Keratinocyte (primary cell): ENCODE results near the gene FRS2. TPM values are rescaled to one million over a fixed set of nuclear protein-coding genes. Genes with fewer than 3 reads are reported as not detected.
A peak's percentile ranks its signal among the peaks of the same experiment; 100 is the strongest.

Experiments used
- DNase-seq: peaks from one replicate; pipeline ENCODE4 v3.0.0-alpha.2; 2011; ENCODE audit warnings: low read depth, missing footprints, low spot score
- FAIRE-seq: peaks from 2 replicates; lab custom pipeline; 2011; peaks lifted over from hg19 to GRCh38; lab: Jason Lieb, UNC
- H2AFZ ChIP-seq: 2 replicates; pipeline ENCODE4 v1.6.0; 2012; ENCODE audit warnings: low read length, control low read depth, inconsistent platforms; ENCODE audit not compliant: control insufficient read depth
- H3K27ac ChIP-seq: 2 replicates; pipeline ENCODE4 v1.5.1; 2011; ENCODE audit warnings: low read length; ENCODE audit not compliant: control insufficient read depth, insufficient read depth
- H3K27me3 ChIP-seq: 3 replicates; pipeline ENCODE4 v1.6.0; 2011; ENCODE audit warnings: low read length; ENCODE audit not compliant: control insufficient read depth, insufficient read depth; ENCODE audit errors: extremely low read depth
- H3K36me3 ChIP-seq, 2 experiments: 2 replicates in 1 of 2; 3 replicates in 1 of 2; pipeline ENCODE4 v1.5.1; 2011; ENCODE audit warnings: low read length in 2 of 2, mild to moderate bottlenecking in 1 of 2; ENCODE audit not compliant: control insufficient read depth in 2 of 2, insufficient read depth in 2 of 2; ENCODE audit errors: extremely low read depth in 1 of 2
- H3K4me1 ChIP-seq: 3 replicates; pipeline ENCODE4 v1.5.1; 2011; ENCODE audit warnings: low read length; ENCODE audit not compliant: control insufficient read depth, insufficient read depth; ENCODE audit errors: extremely low read depth
- H3K4me2 ChIP-seq: 3 replicates; pipeline ENCODE4 v1.6.0; 2011; ENCODE audit warnings: low read depth, low read length; ENCODE audit not compliant: control insufficient read depth, insufficient read depth; ENCODE audit errors: extremely low read depth
- H3K4me3 ChIP-seq, 3 experiments: fragments of 200-600 bp in 1 of 3; sonication (generic) in 1 of 3; 2 replicates in 2 of 3; 3 replicates in 1 of 3; pipeline ENCODE4 v1.5.1; 2011 to 2016; ENCODE audit warnings: low read length in 3 of 3, mild to moderate bottlenecking in 3 of 3, control low read depth in 2 of 3, inconsistent platforms in 1 of 3, low read depth in 1 of 3, mixed read lengths in 1 of 3, mixed run types in 1 of 3, moderate library complexity in 1 of 3; ENCODE audit not compliant: control insufficient read depth in 2 of 3, insufficient read depth in 2 of 3; ENCODE audit errors: extremely low read depth in 1 of 3
- H3K79me2 ChIP-seq: 2 replicates; pipeline ENCODE4 v1.6.0; 2012; ENCODE audit warnings: low read length; ENCODE audit not compliant: control insufficient read depth, insufficient read depth
- H3K9ac ChIP-seq: 3 replicates; pipeline ENCODE4 v1.6.0; 2011; ENCODE audit warnings: low read length; ENCODE audit not compliant: control insufficient read depth, insufficient read depth; ENCODE audit errors: extremely low read depth
- H3K9me1 ChIP-seq: 3 replicates; pipeline ENCODE4 v1.6.0; 2011; ENCODE audit warnings: low read length; ENCODE audit not compliant: control insufficient read depth, insufficient read depth; ENCODE audit errors: extremely low read depth
- H3K9me3 ChIP-seq: 2 replicates; pipeline ENCODE4 v1.5.1; 2012; ENCODE audit warnings: low read depth, low read length; ENCODE audit not compliant: control insufficient read depth
- H4K20me1 ChIP-seq: 3 replicates; pipeline ENCODE4 v1.6.0; 2011; ENCODE audit warnings: low read length; ENCODE audit not compliant: control insufficient read depth, insufficient read depth; ENCODE audit errors: extremely low read depth
- EZH2 ChIP-seq: IDR thresholded peaks from one replicate; pipeline ENCODE4 v1.6.1; 2012; ENCODE audit warnings: inconsistent platforms, mild to moderate bottlenecking, low read length, moderate library complexity
- dilution Hi-C: fragments of 300-500 bp; cut with MboI; formaldehyde crosslinking; loops from one replicate; pipeline ENCODE4 v1.7.0; 2020; ENCODE audit warnings: low sequenced_read_pairs; ENCODE audit not compliant: extremely low pct_ligation_motif_present
- polyA plus RNA-seq, 5 experiments: library from polyadenylated mRNA; depleted of rRNA in 3 of 5; stranded (reverse) in 3 of 5; stranded (forward) in 1 of 5; unstranded in 1 of 5; fragments of >200 nt; gene quantifications; 1 replicate in 1 of 5; 2 replicates in 3 of 5; 3 replicates in 1 of 5; pipeline versions ENCODE4 v1.2.1 to v1.2.3, GENCODE V29; 2011 to 2012; ENCODE audit warnings: missing spikeins in 2 of 5, low read depth in 1 of 5, low replicate concordance in 1 of 5
- TF ChIP-seq, protein P1 (sequence below), 3 experiments: IDR thresholded peaks in 1 of 3; conservative IDR thresholded peaks in 1 of 3; optimal IDR thresholded peaks in 1 of 3; 2 replicates in 2 of 3; 3 replicates in 1 of 3; pipeline versions ENCODE3 to v1.5.1; 2011; ENCODE audit warnings: low read length in 3 of 3, mild to moderate bottlenecking in 3 of 3, moderate library complexity in 2 of 3, control low read depth in 1 of 3, inconsistent platforms in 1 of 3; ENCODE audit not compliant: insufficient read depth in 2 of 3; ENCODE audit errors: extremely low read depth in 1 of 3

Gene FRS2
- polyA plus RNA-seq, 1 donor (not counting 4 experiments of a cell fraction or from before 2014, with no cell fraction given), result 28.6 TPM

DNA sequence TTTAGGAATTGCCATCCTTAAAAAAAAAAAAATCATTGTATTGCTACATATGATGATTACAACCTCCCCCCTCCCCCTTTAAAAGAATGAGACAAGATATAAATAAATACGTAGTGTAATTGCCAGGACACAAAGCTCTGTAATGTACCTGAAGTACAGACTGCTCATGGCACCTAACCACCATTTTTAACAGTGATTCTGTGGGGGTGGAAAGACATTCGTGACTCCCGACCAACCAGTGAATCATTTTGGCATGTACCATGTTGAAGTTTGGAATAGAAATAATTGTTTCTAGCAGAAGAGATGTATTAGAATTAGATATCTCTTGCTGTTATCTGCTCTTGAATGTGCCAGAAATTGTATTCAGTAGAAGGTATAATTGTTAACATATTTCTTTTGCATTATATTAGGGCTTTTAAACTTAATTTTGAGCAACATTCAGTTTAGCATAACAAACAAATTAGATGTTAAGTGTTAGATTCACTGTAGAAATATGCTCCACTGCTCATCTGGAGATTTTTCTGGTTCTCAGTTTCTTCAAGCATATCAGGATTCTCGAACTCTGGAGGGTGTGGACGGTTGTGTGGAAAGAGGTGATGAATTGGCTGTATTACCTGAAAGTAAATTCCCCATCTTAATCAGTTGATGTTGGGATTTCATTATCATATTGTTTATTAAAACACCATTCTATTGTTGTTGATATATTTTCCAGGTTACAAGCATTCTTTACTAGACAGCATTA is 31.1 kb downstream of the FRS2 start:
- no peak for FAIRE-seq
- Histone ChIP-seq H3K4me2 (peak overlapping the region; percentile 68), H3K4me3 (peak overlapping the region in 1 of 3 experiments; percentile 51), H3K9ac (no peak overlapping the region), H3K27me3 (no peaks in the 10 kb centered on the region), H3K9me3 (no peaks in the 10 kb centered on the region), H4K20me1 (peaks cover 6% of the 10 kb centered on the region), H2AFZ (no peak overlapping the region), H3K79me2 (peaks cover 94% of the 10 kb centered on the region), H3K27ac (peak overlapping the region; percentile 29), H3K9me1 (no peaks in the 10 kb centered on the region), H3K36me3 (no peaks in the 10 kb centered on the region), H3K4me1 (peaks cover 44% of the 10 kb centered on the region)
- peak; percentile 19 for DNase-seq
- no peak for TF ChIP-seq EZH2
- TF ChIP-seq, protein P1, sequence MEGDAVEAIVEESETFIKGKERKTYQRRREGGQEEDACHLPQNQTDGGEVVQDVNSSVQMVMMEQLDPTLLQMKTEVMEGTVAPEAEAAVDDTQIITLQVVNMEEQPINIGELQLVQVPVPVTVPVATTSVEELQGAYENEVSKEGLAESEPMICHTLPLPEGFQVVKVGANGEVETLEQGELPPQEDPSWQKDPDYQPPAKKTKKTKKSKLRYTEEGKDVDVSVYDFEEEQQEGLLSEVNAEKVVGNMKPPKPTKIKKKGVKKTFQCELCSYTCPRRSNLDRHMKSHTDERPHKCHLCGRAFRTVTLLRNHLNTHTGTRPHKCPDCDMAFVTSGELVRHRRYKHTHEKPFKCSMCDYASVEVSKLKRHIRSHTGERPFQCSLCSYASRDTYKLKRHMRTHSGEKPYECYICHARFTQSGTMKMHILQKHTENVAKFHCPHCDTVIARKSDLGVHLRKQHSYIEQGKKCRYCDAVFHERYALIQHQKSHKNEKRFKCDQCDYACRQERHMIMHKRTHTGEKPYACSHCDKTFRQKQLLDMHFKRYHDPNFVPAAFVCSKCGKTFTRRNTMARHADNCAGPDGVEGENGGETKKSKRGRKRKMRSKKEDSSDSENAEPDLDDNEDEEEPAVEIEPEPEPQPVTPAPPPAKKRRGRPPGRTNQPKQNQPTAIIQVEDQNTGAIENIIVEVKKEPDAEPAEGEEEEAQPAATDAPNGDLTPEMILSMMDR (optimal IDR thresholded peaks at IDR 0.05 in 1 of 3, IDR thresholded peaks at IDR 0.05 in 1 of 3, conservative IDR thresholded peaks at IDR 0.05 in 1 of 3; ENCODE audit: extremely low read depth in 1 of 3, insufficient read depth in 2 of 3, low read length in 3 of 3), result no peak
- dilution Hi-C loops, result no loop called here

DNA sequence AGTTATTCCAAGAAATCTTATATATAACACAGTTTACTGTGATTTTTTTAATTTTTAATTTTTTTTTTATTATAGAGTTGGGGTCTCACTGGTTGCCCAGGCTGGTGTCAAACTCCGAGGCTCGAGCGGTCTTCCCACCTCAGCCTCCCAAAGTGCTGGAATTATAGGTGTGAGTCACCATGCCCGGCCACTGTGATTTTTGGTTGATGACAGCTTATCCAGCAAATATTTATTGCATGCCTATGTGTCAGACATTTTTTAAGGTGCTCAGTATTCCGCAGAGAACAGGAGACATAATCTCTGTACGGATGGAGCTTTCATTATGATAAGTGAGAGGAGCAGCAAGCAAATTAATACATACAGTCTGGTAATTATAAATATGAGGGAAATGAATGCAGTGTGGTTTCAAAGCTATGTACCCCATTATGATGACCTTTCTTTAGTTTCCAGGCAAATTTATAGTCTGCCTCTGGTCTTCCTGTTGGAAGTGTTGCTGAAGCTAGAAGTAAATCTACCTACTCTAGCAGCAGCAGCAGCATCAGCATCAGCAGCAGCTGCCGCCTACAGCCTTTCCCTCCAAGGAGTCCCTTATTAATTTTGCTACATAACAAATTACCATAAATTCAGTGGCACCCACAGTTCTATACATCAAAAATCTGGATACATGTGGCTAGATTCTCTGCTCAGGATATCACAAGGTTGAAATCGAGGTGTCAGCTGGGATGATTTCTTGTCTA is 32.3 kb downstream of the FRS2 start:
- Histone ChIP-seq H3K36me3 (no peaks in the 10 kb centered on the region), H3K9me1 (no peaks in the 10 kb centered on the region), H3K4me2 (peak overlapping the region; percentile 67), H3K4me1 (peaks cover 44% of the 10 kb centered on the region), H3K27ac (peak overlapping the region; percentile 23), H3K9ac (no peak overlapping the region), H4K20me1 (no peaks in the 10 kb centered on the region), H3K9me3 (no peaks in the 10 kb centered on the region), H2AFZ (no peak overlapping the region), H3K79me2 (peaks cover 94% of the 10 kb centered on the region), H3K4me3 (no peak overlapping the region), H3K27me3 (no peaks in the 10 kb centered on the region)
- TF ChIP-seq, protein P1 (optimal IDR thresholded peaks at IDR 0.05 in 1 of 3, IDR thresholded peaks at IDR 0.05 in 1 of 3, conservative IDR thresholded peaks at IDR 0.05 in 1 of 3; ENCODE audit: extremely low read depth in 1 of 3, insufficient read depth in 2 of 3, low read length in 3 of 3), result no peak
- TF ChIP-seq EZH2, result no peak
- dilution Hi-C loops, result no loop called here
- FAIRE-seq (no peak), DNase-seq (peak; percentile 15)
